HFFc6 (cell line): ENCODE results near the gene TRIM26. TPM values are rescaled to one million over a fixed set of nuclear protein-coding genes. Genes with fewer than 3 reads are reported as not detected.

Experiments used
- DNase-seq: peaks from one replicate; pipeline ENCODE4 v3.0.0-alpha.2; 2018
- H3K27ac Mint-ChIP-seq: 2 replicates; pipeline ENCODE4 v1.8.0; 2020; ENCODE audit warnings: mild to moderate bottlenecking, mixed read lengths
- H3K27me3 Mint-ChIP-seq: 2 replicates; pipeline ENCODE4 v1.8.0; 2021; ENCODE audit warnings: mild to moderate bottlenecking, moderate library complexity, mixed read lengths; ENCODE audit not compliant: insufficient read depth
- H3K36me3 Mint-ChIP-seq: 2 replicates; pipeline ENCODE4 v1.8.0; 2021; ENCODE audit warnings: low read depth, mixed read lengths
- H3K4me1 Mint-ChIP-seq: 2 replicates; pipeline ENCODE4 v1.8.0; 2020; ENCODE audit warnings: low read depth, mixed read lengths
- H3K4me3 Mint-ChIP-seq: 2 replicates; pipeline ENCODE4 v1.8.0; 2020; ENCODE audit warnings: mild to moderate bottlenecking, moderate library complexity, mixed read lengths
- H3K9me3 Mint-ChIP-seq: 2 replicates; pipeline ENCODE4 v1.8.0; 2020; ENCODE audit warnings: mild to moderate bottlenecking, mixed read lengths
- total RNA-seq, 6 experiments: library from RNA; stranded (reverse); fragmentation: NEBNext Ultra II Directional; extraction: Animal tissue kit (Norgen Biotek cat#: 25700); gene quantifications; 2 replicates in 1 of 6; 3 replicates in 5 of 6; pipeline ENCODE4 v1.2.3, GENCODE V29; 2021
- TF ChIP-seq, protein P1 (sequence below): fragments of 200-600 bp; sonication (generic); IDR thresholded peaks from 2 replicates; pipeline ENCODE4 v1.5.0; 2021; ENCODE audit warnings: antibody characterized with exemption, mild to moderate bottlenecking

TRIM26 gene
- total RNA-seq, 6 experiments from 2014 or later: 29.4 to 34.4 (median 32.2) TPM

DNA sequence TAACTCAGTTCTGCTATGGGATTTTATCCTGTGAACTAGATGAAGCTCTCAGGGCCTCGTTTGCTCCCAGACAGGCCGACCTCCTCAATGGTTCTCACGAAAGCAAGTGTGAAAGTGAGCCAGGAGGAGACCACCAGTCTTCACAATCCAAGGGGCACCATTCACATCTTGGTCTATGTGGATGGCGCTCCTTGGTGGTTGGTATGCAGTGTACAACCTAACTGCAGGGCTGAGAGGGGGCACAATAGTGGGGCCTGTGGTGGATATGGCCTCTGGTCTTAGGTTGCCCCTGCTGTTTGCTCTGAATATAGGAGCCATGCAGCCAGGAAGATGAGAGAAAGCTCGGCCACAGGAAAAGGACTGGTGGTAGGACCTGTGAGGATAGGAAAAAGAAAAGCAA lies 24.7 kb downstream of the TRIM26 start:
- Mint-ChIP-seq H3K36me3 (peaks cover 55% of the 10 kb centered on the region), H3K27me3 (no peaks in the 10 kb centered on the region)
- TF ChIP-seq, protein P1, sequence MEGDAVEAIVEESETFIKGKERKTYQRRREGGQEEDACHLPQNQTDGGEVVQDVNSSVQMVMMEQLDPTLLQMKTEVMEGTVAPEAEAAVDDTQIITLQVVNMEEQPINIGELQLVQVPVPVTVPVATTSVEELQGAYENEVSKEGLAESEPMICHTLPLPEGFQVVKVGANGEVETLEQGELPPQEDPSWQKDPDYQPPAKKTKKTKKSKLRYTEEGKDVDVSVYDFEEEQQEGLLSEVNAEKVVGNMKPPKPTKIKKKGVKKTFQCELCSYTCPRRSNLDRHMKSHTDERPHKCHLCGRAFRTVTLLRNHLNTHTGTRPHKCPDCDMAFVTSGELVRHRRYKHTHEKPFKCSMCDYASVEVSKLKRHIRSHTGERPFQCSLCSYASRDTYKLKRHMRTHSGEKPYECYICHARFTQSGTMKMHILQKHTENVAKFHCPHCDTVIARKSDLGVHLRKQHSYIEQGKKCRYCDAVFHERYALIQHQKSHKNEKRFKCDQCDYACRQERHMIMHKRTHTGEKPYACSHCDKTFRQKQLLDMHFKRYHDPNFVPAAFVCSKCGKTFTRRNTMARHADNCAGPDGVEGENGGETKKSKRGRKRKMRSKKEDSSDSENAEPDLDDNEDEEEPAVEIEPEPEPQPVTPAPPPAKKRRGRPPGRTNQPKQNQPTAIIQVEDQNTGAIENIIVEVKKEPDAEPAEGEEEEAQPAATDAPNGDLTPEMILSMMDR: no peak

DNA sequence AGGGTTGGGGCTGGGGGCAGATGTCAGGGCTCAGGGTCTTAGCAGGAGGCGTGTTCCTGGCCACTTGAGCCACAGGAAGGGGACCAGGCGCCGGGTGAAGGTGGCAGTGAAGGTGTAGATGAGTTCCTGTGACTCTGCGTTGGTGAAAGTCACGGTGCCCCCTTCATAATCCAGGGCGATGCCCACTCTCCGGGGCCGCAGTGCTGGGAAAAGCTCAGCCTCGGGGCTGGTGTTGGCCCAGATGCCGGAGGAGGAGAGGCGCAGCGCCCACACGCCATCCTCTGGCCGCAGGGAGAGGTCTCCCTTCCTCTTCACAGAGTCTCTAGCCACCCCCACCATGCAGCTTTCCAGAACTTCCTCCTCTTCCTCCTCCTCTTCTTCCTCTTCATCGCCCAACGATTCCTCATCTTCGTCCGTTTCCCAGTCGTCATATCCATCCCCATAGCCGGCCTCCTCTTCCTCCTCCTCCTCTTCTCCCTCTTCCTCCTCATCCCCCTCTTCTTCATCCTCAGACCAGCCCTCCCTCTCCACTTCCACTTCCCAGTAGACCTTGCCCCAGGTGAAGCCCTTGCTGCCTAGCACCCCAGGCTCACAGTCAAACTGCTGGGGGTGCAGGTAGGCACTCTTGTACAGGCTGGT lies 27.2 kb downstream of the TRIM26 start:
- Mint-ChIP-seq H3K27ac (no peak overlapping the region), H3K27me3 (no peaks in the 10 kb centered on the region), H3K4me1 (no peaks in the 10 kb centered on the region), H3K36me3 (peaks cover 49% of the 10 kb centered on the region), H3K9me3 (0 out of 2 replicates have a peak, but pooled peaks cover under 1% of the 10 kb centered on the region), H3K4me3 (no peak overlapping the region)
- TF ChIP-seq, protein P1: no peak
- DNase-seq: no peak

More for the DNA sequence above, 24.7 kb downstream of the TRIM26 start:
- H3K4me1 Mint-ChIP-seq: no peaks in the 10 kb centered on the region
- no peaks in the 10 kb centered on the region for H3K9me3 Mint-ChIP-seq
- H3K4me3 Mint-ChIP-seq: no peak overlapping the region
- no peak for DNase-seq
- H3K27ac Mint-ChIP-seq: no peak overlapping the region

DNA sequence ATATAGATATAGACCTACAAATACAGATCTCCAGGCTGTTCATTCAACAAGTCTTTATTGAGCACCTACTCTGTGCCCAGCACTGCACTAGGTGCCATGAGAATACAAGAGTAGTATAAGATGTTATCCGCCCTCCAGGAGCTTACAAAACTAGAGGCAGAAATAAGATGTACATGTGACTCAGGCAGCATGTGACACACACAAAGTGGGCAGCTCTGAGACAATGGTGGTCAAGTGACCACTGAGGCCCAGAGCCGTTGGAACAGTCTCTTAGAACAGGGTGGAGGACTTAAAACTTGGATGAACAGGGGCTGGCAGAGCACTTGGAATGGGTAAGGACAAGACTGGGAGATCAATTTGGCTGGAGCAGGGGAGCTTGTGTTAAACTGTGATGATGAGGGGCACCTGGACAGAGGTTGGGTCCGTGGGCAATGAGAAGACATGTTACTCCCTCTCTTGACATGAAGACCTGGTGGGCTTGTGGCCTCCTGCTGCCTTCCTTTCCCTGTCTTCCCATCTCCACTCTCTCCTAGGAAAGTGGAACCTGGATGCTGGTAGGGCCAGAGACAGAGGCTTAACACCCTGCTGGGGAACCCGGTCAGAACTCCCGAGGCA lies 28.7 kb downstream of the TRIM26 start:
- no peak overlapping the region for H3K27ac Mint-ChIP-seq
- H3K4me3 Mint-ChIP-seq: no peak overlapping the region
- H3K9me3 Mint-ChIP-seq: peaks cover 9% of the 10 kb centered on the region; the same call in 1 of the 2 replicates
- TF ChIP-seq, protein P1: no peak
- peaks cover 43% of the 10 kb centered on the region for H3K36me3 Mint-ChIP-seq
- H3K4me1 Mint-ChIP-seq: no peaks in the 10 kb centered on the region
- H3K27me3 Mint-ChIP-seq: no peaks in the 10 kb centered on the region
- DNase-seq: no peak

DNA sequence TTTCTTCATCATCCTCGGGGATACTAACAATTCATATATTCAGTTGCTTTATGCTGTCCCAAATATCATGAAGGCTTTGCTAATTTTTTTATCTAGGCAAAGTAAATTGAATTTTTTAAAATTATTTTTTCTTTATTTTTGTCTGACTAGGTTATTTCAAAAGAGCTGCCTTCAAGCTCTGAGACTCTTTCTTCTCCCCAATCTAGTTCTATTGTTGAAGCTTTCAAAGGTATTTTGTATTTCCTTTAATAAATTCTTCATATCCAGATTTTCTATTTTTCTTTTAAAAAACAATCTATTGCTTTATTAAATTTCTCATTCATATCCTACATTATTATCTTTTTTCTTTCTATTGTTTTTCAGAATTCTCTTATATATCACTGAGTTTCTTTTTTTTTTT lies 33.1 kb downstream of the TRIM26 start:
- Mint-ChIP-seq H3K9me3 (peaks cover 12% of the 10 kb centered on the region; the same call in 1 of the 2 replicates), H3K27me3 (peaks cover 26% of the 10 kb centered on the region), H3K27ac (no peak overlapping the region), H3K36me3 (peaks cover 13% of the 10 kb centered on the region), H3K4me1 (no peaks in the 10 kb centered on the region), H3K4me3 (no peak overlapping the region)
- TF ChIP-seq, protein P1: no peak
- DNase-seq: no peak

DNA sequence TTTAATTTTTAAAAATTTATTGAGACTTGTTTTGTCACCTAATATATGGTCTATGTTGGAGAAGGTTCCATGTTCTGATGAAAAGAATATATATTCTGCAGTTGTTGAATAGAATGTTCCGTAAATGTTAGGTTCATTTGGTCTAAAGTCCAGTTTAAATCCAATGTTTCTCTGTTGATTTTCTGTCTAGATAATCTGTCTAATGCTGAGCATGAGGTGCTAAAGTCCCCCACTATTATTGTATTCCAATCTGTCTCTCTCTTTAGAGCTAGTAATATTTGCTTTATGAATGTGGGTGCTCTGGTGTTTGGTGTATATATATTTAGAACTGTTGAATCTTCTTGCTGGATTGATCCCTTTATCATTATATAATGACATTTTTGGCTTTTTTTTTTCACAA lies 34.4 kb downstream of the TRIM26 start:
- TF ChIP-seq, protein P1: no peak
- Mint-ChIP-seq H3K4me3 (no peak overlapping the region), H3K9me3 (peaks cover 12% of the 10 kb centered on the region; the same call in 1 of the 2 replicates), H3K36me3 (peaks cover 6% of the 10 kb centered on the region), H3K27ac (no peak overlapping the region), H3K27me3 (peaks cover 38% of the 10 kb centered on the region), H3K4me1 (no peaks in the 10 kb centered on the region)
- no peak for DNase-seq
